Measurements from ENCODE around the gene REC8.

REC8 gene

GRCh38 chr14:24185741-24186140, 13.9 kb downstream of the REC8 start:
- Histone ChIP-seq H3K27me3 (ENCODE audit: control insufficient read depth, insufficient read depth, low read length) (no peaks in the 10 kb centered on the region), H3K27ac (ENCODE audit: low read length) (no peak overlapping the region), H3K36me3 (ENCODE audit: control insufficient read depth, insufficient read depth, low read length) (peaks cover 44% of the 10 kb centered on the region), H3K4me1 (ENCODE audit: control insufficient read depth, insufficient read depth, low read length) (no peaks in the 10 kb centered on the region), H3K4me3 (ENCODE audit: low read length) (no peak overlapping the region), H3K9me3 (ENCODE audit: control insufficient read depth, insufficient read depth, low read length) (no peaks in the 10 kb centered on the region)
- no CpG with 5 or more reads among the region's 11 CpGs for WGBS (ENCODE audit: insufficient coverage, insufficient read length)
- no peak for DNase-seq (ENCODE audit: low read depth, low spot score)

- no peaks in the 10 kb centered on the region for H3K9me3 ChIP-seq (ENCODE audit: control insufficient read depth, insufficient read depth, low read length)
- WGBS (ENCODE audit: insufficient coverage, insufficient read length) = no CpG with 5 or more reads among the region's 10 CpGs
- no peaks in the 10 kb centered on the region for H3K27me3 ChIP-seq (ENCODE audit: control insufficient read depth, insufficient read depth, low read length)
- H3K36me3 ChIP-seq (ENCODE audit: control insufficient read depth, insufficient read depth, low read length) = peaks cover 34% of the 10 kb centered on the region
- no peaks in the 10 kb centered on the region for H3K4me1 ChIP-seq (ENCODE audit: control insufficient read depth, insufficient read depth, low read length)
- no peak for DNase-seq (ENCODE audit: low read depth, low spot score)
- no peak overlapping the region for H3K4me3 ChIP-seq (ENCODE audit: low read length)
- no peak overlapping the region for H3K27ac ChIP-seq (ENCODE audit: low read length)
These were observed 15.1 kb downstream of the REC8 start for GRCh38 chr14:24186831-24187538.

- H3K27me3 ChIP-seq (ENCODE audit: control insufficient read depth, insufficient read depth, low read length) = no peaks in the 10 kb centered on the region
- no peak overlapping the region for H3K27ac ChIP-seq (ENCODE audit: low read length)
- peaks cover 29% of the 10 kb centered on the region for H3K36me3 ChIP-seq (ENCODE audit: control insufficient read depth, insufficient read depth, low read length)
- no peaks in the 10 kb centered on the region for H3K9me3 ChIP-seq (ENCODE audit: control insufficient read depth, insufficient read depth, low read length)
- H3K4me1 ChIP-seq (ENCODE audit: control insufficient read depth, insufficient read depth, low read length) = no peaks in the 10 kb centered on the region
- no peak overlapping the region for H3K4me3 ChIP-seq (ENCODE audit: low read length)
- DNase-seq (ENCODE audit: low read depth, low spot score) = no peak
- WGBS (ENCODE audit: insufficient coverage, insufficient read length) = no CpG with 5 or more reads among the region's 2 CpGs
These were observed 15.6 kb downstream of the REC8 start for GRCh38 chr14:24187539-24187915.

DNA sequence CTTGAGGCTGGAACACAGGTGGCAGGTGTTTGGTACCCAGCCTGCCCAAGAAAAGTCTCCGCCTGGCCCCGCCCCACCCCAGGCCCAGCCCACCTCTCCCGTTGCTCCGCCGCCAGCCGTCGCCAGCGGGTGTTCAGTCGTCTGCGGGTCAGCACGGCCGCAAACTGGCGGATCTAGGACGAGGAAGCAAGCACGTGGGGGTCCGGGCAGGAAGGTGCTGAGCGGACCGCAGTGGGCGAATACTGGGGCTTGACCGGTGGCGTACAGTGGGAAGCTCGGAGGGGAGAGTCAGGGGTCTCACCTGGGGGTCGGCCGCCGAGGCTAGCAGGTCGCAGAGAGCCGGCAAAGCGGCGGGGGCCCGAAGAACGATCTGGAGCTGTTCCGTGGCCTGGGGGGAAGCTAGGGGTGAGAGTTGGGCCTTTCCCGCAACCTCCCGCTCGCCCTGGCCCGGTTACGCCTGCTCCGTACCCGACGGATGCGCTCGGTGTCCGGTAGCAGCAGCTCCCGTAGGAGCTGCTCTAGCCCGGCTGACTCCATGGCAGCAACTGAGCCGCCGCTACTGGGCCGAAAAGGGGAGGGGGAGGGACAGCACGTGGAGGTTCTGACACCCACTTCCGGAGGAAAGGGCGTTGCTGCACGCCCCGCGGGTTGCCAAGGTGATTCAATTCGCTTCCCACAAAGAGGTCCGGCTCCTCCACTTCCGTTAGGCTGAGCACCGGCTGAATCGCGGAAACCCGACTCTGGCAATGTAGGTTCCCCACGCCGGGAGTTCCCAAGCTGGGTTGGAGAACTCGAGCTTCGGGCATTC, 16.6 kb downstream of the REC8 start, which contains the start of gene IPO4:
TSS of gene IPO4 (minus strand) at position 566 of the 808 bp plus-strand sequence. CDS start at position 537, 29 bp downstream.
- Histone ChIP-seq H3K4me1 (ENCODE audit: control insufficient read depth, insufficient read depth, low read length) (no peaks in the 10 kb centered on the region), H3K27me3 (ENCODE audit: control insufficient read depth, insufficient read depth, low read length) (no peaks in the 10 kb centered on the region), H3K36me3 (ENCODE audit: control insufficient read depth, insufficient read depth, low read length) (peaks cover 25% of the 10 kb centered on the region), H3K27ac (ENCODE audit: low read length) (no peak within 1 kb of the TSS), H3K4me3 (ENCODE audit: low read length) (peak within 1 kb of the TSS; percentile 87), H3K9me3 (ENCODE audit: control insufficient read depth, insufficient read depth, low read length) (no peaks in the 10 kb centered on the region)
- no CpG with 5 or more reads among the region's 65 CpGs for WGBS (ENCODE audit: insufficient coverage, insufficient read length)
- DNase-seq (ENCODE audit: low read depth, low spot score) = peak; percentile 95

GRCh38 chr14:24189059-24189375, 17.1 kb downstream of the REC8 start:
- H3K36me3 ChIP-seq (ENCODE audit: control insufficient read depth, insufficient read depth, low read length) = peaks cover 21% of the 10 kb centered on the region
- H3K4me3 ChIP-seq (ENCODE audit: low read length) = no peak overlapping the region
- DNase-seq (ENCODE audit: low read depth, low spot score) = no peak
- no peak overlapping the region for H3K27ac ChIP-seq (ENCODE audit: low read length)
- H3K9me3 ChIP-seq (ENCODE audit: control insufficient read depth, insufficient read depth, low read length) = no peaks in the 10 kb centered on the region
- WGBS (ENCODE audit: insufficient coverage, insufficient read length) = no CpG with 5 or more reads among the region's 3 CpGs
- H3K27me3 ChIP-seq (ENCODE audit: control insufficient read depth, insufficient read depth, low read length) = no peaks in the 10 kb centered on the region
- H3K4me1 ChIP-seq (ENCODE audit: control insufficient read depth, insufficient read depth, low read length) = no peaks in the 10 kb centered on the region

GRCh38 chr14:24189460-24189859, 17.6 kb downstream of the REC8 start:
- Histone ChIP-seq H3K36me3 (ENCODE audit: control insufficient read depth, insufficient read depth, low read length) (peaks cover 17% of the 10 kb centered on the region), H3K27me3 (ENCODE audit: control insufficient read depth, insufficient read depth, low read length) (no peaks in the 10 kb centered on the region), H3K27ac (ENCODE audit: low read length) (no peak overlapping the region), H3K4me1 (ENCODE audit: control insufficient read depth, insufficient read depth, low read length) (no peaks in the 10 kb centered on the region), H3K4me3 (ENCODE audit: low read length) (no peak overlapping the region), H3K9me3 (ENCODE audit: control insufficient read depth, insufficient read depth, low read length) (no peaks in the 10 kb centered on the region)
- DNase-seq (ENCODE audit: low read depth, low spot score) = no peak
- WGBS (ENCODE audit: insufficient coverage, insufficient read length) = no CpG with 5 or more reads among the region's 9 CpGs

- Histone ChIP-seq H3K27ac (ENCODE audit: low read length) (no peak overlapping the region), H3K4me3 (ENCODE audit: low read length) (no peak overlapping the region), H3K36me3 (ENCODE audit: control insufficient read depth, insufficient read depth, low read length) (peaks cover 8% of the 10 kb centered on the region), H3K9me3 (ENCODE audit: control insufficient read depth, insufficient read depth, low read length) (no peaks in the 10 kb centered on the region), H3K4me1 (ENCODE audit: control insufficient read depth, insufficient read depth, low read length) (no peaks in the 10 kb centered on the region), H3K27me3 (ENCODE audit: control insufficient read depth, insufficient read depth, low read length) (no peaks in the 10 kb centered on the region)
- no peak for DNase-seq (ENCODE audit: low read depth, low spot score)
- no CpG with 5 or more reads among the region's 10 CpGs for WGBS (ENCODE audit: insufficient coverage, insufficient read length)
These were observed 18.5 kb downstream of the REC8 start for GRCh38 chr14:24190416-24190815.

DNA sequence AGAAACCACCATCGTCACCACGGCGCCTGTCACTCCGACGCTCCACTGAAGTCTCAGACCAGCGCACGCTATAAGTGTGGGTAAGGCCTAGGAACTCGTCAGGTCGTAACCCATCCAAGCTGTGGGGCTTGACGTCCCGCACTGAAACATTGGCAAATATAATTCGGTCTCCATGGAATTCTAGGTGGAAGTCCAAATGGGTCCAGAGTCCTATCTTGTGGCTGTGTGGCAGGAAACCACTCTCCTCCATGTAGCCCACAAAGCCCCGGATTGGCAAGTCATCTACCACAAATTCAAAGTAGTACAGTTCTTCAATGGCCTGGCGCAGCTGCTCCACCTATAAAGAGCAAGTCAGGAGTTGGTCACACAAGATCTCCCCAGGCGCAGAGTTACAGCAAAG, 21.1 kb downstream of the REC8 start:
- Histone ChIP-seq H3K9me3 (ENCODE audit: control insufficient read depth, insufficient read depth, low read length) (no peaks in the 10 kb centered on the region), H3K4me1 (ENCODE audit: control insufficient read depth, insufficient read depth, low read length) (no peaks in the 10 kb centered on the region), H3K27me3 (ENCODE audit: control insufficient read depth, insufficient read depth, low read length) (no peaks in the 10 kb centered on the region), H3K27ac (ENCODE audit: low read length) (no peak overlapping the region), H3K4me3 (ENCODE audit: low read length) (no peak overlapping the region), H3K36me3 (ENCODE audit: control insufficient read depth, insufficient read depth, low read length) (no peaks in the 10 kb centered on the region)
- DNase-seq (ENCODE audit: low read depth, low spot score) = no peak
- WGBS (ENCODE audit: insufficient coverage, insufficient read length) = no CpG with 5 or more reads among the region's 15 CpGs

- no peak for DNase-seq (ENCODE audit: low read depth, low spot score)
- Histone ChIP-seq H3K9me3 (ENCODE audit: control insufficient read depth, insufficient read depth, low read length) (no peaks in the 10 kb centered on the region), H3K4me1 (ENCODE audit: control insufficient read depth, insufficient read depth, low read length) (no peaks in the 10 kb centered on the region), H3K4me3 (ENCODE audit: low read length) (no peak overlapping the region; the same call in 1 of the 2 replicates), H3K36me3 (ENCODE audit: control insufficient read depth, insufficient read depth, low read length) (no peaks in the 10 kb centered on the region), H3K27ac (ENCODE audit: low read length) (no peak overlapping the region), H3K27me3 (ENCODE audit: control insufficient read depth, insufficient read depth, low read length) (no peaks in the 10 kb centered on the region)
- no CpG with 5 or more reads among the region's 7 CpGs for WGBS (ENCODE audit: insufficient coverage, insufficient read length)
These were observed 22.4 kb downstream of the REC8 start for GRCh38 chr14:24194186-24194872.

- Histone ChIP-seq H3K4me1 (ENCODE audit: control insufficient read depth, insufficient read depth, low read length) (no peaks in the 10 kb centered on the region), H3K9me3 (ENCODE audit: control insufficient read depth, insufficient read depth, low read length) (no peaks in the 10 kb centered on the region), H3K36me3 (ENCODE audit: control insufficient read depth, insufficient read depth, low read length) (no peaks in the 10 kb centered on the region), H3K27ac (ENCODE audit: low read length) (no peak overlapping the region), H3K4me3 (ENCODE audit: low read length) (peak overlapping the region; percentile 68; the same call in 1 of the 2 replicates), H3K27me3 (ENCODE audit: control insufficient read depth, insufficient read depth, low read length) (no peaks in the 10 kb centered on the region)
- DNase-seq (ENCODE audit: low read depth, low spot score) = no peak
- WGBS (ENCODE audit: insufficient coverage, insufficient read length) = no CpG with 5 or more reads among the region's 8 CpGs
These were observed 22.9 kb downstream of the REC8 start for GRCh38 chr14:24194873-24195185.

All from iPS DF 6.9 (cell line).